Mononuclear cell (primary cell): ENCODE results near the gene PIH1D1. TPM values are rescaled to one million over a fixed set of nuclear protein-coding genes. Genes with fewer than 3 reads are reported as not detected.

Source experiments
- H3K27me3 ChIP-seq: 2 replicates; pipeline ENCODE4 v1.6.0; 2011; ENCODE audit warnings: low read length, control low read depth; ENCODE audit not compliant: insufficient read depth
- H3K4me1 ChIP-seq: 2 replicates; pipeline ENCODE4 v1.5.1; 2011; ENCODE audit warnings: mild to moderate bottlenecking, low read length, control low read depth; ENCODE audit not compliant: insufficient read depth
- H3K4me3 ChIP-seq: 2 replicates; pipeline ENCODE4 v1.5.1; 2011; ENCODE audit warnings: mild to moderate bottlenecking, low read length, moderate library complexity
- H3K9me3 ChIP-seq: 2 replicates; pipeline ENCODE4 v1.5.1; 2011; ENCODE audit warnings: low read depth, mild to moderate bottlenecking, control low read depth, low read length
- total RNA-seq: library from RNA; depleted of rRNA; stranded (reverse); fragments of >200 nt; gene quantifications from one replicate; pipeline ENCODE4 v1.2.3, GENCODE V29; 2012

Gene PIH1D1
- 45.2 TPM for total RNA-seq

GRCh38 chr19:49451430-49452181 lies at the start of gene PIH1D1:
TSS of gene PIH1D1 (minus strand) at chr19:49451814. CDS start at chr19:49451574, 240 bp downstream.
- Histone ChIP-seq H3K9me3 (no peaks in the 10 kb centered on the region), H3K4me3 (peak within 1 kb of the TSS; percentile 98), H3K4me1 (peaks cover 39% of the 10 kb centered on the region), H3K27me3 (no peaks in the 10 kb centered on the region)

DNA sequence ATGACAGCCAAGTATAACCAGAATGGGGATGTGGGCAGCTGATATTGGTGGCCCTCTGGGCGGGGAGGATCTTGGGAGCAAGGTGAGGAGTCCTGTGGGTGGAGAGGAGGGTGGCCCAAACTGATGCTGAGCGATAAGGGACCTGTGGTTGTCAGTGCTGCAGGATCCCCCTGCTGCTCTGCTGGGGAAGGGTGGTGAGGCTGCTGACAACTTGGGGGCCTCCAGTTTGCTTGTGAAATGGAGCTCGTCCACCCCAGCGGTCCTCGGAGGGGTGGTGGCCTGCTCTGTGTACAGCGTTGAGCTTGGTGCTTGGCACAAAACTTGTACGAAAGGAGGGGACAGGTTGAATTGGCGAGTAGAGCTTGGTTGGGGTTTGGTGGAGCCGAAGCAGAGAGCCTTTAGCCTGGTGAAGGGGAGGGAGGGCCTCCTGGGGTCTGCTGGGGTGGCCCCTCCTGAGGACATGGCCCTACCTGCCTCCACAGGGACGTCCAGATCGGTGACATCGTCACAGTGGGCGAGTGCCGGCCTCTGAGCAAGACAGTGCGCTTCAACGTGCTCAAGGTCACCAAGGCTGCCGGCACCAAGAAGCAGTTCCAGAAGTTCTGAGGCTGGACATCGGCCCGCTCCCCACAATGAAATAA lies 47.5 kb upstream of the PIH1D1 start:
- Histone ChIP-seq H3K4me1 (peaks cover 74% of the 10 kb centered on the region), H3K4me3 (peak overlapping the region; percentile 71)

GRCh38 chr19:49498475-49498874 lies 46.9 kb upstream of the PIH1D1 start:
- H3K27me3 ChIP-seq = no peaks in the 10 kb centered on the region
- H3K4me1 ChIP-seq = peaks cover 74% of the 10 kb centered on the region
- peak overlapping the region; percentile 71 for H3K4me3 ChIP-seq
- H3K9me3 ChIP-seq = no peaks in the 10 kb centered on the region

More for the DNA sequence above, 47.5 kb upstream of the PIH1D1 start:
- no peaks in the 10 kb centered on the region for H3K9me3 ChIP-seq
- H3K27me3 ChIP-seq = no peaks in the 10 kb centered on the region

- Histone ChIP-seq H3K4me1 (peaks cover 68% of the 10 kb centered on the region), H3K4me3 (peak overlapping the region; percentile 90), H3K27me3 (no peaks in the 10 kb centered on the region), H3K9me3 (no peaks in the 10 kb centered on the region)
Observed at GRCh38 chr19:49497789-49498103, 46.1 kb upstream of the PIH1D1 start.

GRCh38 chr19:49497047-49497788 lies 45.6 kb upstream of the PIH1D1 start:
- Histone ChIP-seq H3K4me1 (peaks cover 63% of the 10 kb centered on the region), H3K27me3 (no peaks in the 10 kb centered on the region), H3K9me3 (no peaks in the 10 kb centered on the region), H3K4me3 (peak overlapping the region; percentile 90)

- peak overlapping the region; percentile 90 for H3K4me3 ChIP-seq
- peaks cover 57% of the 10 kb centered on the region for H3K4me1 ChIP-seq
- H3K9me3 ChIP-seq = no peaks in the 10 kb centered on the region
- no peaks in the 10 kb centered on the region for H3K27me3 ChIP-seq
Observed at GRCh38 chr19:49496574-49497008, 45.0 kb upstream of the PIH1D1 start.

DNA sequence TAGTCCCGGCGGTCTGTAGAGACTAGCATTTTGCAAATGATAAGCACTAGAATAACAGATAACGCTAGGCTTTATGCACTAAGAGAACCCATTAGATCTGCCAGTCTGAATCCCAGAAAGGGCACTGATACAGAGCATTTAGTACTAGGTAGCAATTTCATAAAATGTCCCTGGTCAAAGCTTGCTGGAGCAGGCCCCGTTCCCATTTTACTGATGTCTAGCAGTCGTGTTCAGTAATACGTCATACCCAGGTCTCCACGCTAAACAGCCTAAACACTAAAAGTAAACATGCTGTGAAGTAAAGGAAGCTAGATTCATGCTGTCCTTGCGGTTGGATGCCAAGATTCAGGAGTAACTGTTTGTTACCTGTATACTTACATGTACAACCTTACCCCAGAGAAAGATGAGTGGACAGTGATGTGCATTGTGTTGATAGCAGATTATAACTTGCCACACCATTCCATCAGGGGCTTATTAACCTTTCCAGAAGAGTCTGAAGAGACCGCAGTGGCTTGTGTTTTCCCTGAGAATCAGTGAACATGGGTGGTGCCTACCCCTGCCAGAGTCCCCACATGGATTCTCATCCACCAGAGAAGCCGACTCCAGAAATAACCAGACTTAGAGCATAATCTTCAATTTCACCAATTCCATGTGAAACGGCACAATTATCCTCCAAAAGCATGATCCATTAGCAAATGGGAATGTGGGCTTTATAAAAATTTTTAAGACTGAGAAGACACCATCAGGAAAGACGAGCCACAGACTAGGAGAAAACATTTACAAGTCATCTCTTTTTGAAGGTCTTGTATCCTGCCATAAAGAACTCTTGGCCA lies 41.2 kb upstream of the PIH1D1 start:
- Histone ChIP-seq H3K4me1 (peaks cover 50% of the 10 kb centered on the region), H3K9me3 (no peaks in the 10 kb centered on the region)

DNA sequence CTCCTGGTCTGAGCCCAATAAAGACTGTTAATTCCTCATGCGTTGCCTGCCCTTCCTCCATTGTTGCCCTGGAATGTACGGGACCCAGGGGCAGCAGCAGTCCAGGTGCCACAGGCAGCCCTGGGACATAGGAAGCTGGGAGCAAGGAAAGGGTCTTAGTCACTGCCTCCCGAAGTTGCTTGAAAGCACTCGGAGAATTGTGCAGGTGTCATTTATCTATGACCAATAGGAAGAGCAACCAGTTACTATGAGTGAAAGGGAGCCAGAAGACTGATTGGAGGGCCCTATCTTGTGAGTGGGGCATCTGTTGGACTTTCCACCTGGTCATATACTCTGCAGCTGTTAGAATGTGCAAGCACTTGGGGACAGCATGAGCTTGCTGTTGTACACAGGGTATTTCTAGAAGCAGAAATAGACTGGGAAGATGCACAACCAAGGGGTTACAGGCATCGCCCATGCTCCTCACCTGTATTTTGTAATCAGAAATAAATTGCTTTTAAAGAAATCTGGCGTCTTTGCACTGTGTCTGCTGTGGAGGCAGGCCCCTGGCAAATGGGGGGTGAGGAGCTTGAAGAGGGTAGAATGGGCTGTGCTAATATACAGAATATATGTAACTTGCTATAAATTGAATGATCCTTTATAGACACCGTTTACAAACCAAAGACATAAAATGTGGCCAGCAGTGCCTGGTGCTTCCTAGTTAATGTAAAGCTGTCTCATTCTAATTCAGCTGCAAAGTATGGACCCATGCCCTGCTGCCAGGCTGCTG lies 40.4 kb upstream of the PIH1D1 start:
- H3K9me3 ChIP-seq = no peaks in the 10 kb centered on the region
- H3K27me3 ChIP-seq = no peaks in the 10 kb centered on the region
- no peak overlapping the region for H3K4me3 ChIP-seq
- H3K4me1 ChIP-seq = peaks cover 42% of the 10 kb centered on the region

More for the DNA sequence above, 41.2 kb upstream of the PIH1D1 start:
- Histone ChIP-seq H3K27me3 (no peaks in the 10 kb centered on the region), H3K4me3 (no peak overlapping the region)

- H3K4me1 ChIP-seq = peaks cover 39% of the 10 kb centered on the region
- H3K27me3 ChIP-seq = no peaks in the 10 kb centered on the region
- no peaks in the 10 kb centered on the region for H3K9me3 ChIP-seq
- H3K4me3 ChIP-seq = no peak overlapping the region
Observed at GRCh38 chr19:49491030-49491803, 39.6 kb upstream of the PIH1D1 start.

DNA sequence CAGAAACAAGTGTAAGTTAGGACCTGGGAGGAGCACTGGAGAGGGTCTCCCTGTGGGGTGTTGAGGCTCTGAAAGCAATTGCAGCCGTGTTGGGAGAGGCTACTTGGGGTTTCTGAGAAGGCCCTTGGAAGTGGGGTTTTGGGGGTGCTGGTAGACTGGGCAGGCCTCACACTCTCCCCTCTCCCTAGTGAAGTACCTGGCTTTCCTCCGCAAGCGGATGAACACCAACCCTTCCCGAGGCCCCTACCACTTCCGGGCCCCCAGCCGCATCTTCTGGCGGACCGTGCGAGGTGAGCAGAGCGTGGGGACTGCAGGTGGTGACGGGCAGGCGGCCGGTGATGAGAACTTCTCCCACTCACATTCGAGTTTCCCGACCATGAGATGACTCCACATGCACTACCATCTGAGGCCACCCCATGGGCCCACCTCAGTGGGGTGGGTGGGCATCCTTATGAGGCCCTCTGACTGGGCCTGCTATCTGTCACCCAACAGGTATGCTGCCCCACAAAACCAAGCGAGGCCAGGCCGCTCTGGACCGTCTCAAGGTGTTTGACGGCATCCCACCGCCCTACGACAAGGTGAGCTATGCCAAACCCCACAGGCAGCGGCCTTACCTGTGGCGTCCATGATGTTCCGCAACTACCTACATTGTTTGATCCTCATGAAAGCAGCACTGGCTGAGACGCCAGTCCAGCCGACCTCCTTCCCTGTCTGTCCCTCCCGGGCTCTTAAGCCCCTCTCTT lies 38.8 kb upstream of the PIH1D1 start:
- H3K4me1 ChIP-seq = peaks cover 36% of the 10 kb centered on the region
- H3K4me3 ChIP-seq = no peak overlapping the region
- no peaks in the 10 kb centered on the region for H3K9me3 ChIP-seq
- no peaks in the 10 kb centered on the region for H3K27me3 ChIP-seq

GRCh38 chr19:49489601-49490167 lies 38.1 kb upstream of the PIH1D1 start:
- Histone ChIP-seq H3K4me1 (peaks cover 31% of the 10 kb centered on the region), H3K9me3 (no peaks in the 10 kb centered on the region), H3K4me3 (peak overlapping the region; percentile 90), H3K27me3 (no peaks in the 10 kb centered on the region)

DNA sequence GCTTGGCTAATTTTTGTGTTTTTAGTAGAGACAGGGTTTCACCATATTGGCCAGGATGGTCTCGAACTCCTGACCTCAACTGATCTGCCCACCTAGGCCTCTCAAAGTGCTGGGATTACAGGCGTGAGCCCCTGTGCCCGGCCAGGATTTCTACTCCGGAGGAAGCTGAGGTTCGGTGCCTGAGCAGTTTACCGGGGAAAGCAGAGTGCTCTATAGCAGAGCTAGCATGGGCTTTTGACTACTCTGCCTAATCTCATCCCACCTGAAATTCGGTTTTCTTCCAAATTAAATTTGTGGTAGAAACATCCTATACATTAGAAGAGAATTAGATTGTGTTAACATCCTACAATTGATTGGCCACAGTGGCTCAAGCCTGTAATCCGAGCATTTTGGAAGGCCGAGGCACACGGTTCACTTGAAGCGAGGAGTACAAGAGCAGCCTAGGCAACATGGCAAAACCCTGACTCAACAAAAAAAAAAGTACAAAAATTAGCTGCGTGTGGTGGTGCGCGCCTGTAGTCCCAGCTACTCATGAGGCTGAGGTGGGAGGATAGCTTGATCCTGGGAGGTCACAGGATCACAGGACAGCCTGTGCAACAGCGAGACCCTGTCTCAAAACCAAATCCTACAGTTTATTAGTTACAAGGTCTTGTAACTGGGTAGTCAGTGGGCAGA lies 37.4 kb upstream of the PIH1D1 start:
- Histone ChIP-seq H3K4me1 (peaks cover 31% of the 10 kb centered on the region), H3K9me3 (no peaks in the 10 kb centered on the region), H3K27me3 (no peaks in the 10 kb centered on the region), H3K4me3 (peak overlapping the region; percentile 90)
